ENCODE data around the gene SMIM34.
"Not testable (repeated sequence)": the region's sequence is repeated elsewhere in the genome, so short reads cannot be mapped to it uniquely, and the experiment has no call there.

The SMIM34 gene

GRCh38 chr21:34423805-34424204, at the start of gene SMIM34:
Gene SMIM34 (minus strand): TSS chr21:34423951. CDS start chr21:34423839, 112 bp downstream.
- DNase-seq (ENCODE audit: low spot score): not testable (repeated sequence)

GRCh38 chr21:34467333-34467732, 43.6 kb upstream of the SMIM34 start:
- DNase-seq (ENCODE audit: low spot score): not testable (repeated sequence)

- DNase-seq (ENCODE audit: low spot score): not testable (repeated sequence)
Measured at GRCh38 chr21:34459426-34459825, 35.7 kb upstream of the SMIM34 start.

- DNase-seq (ENCODE audit: low spot score): not testable (repeated sequence)
Measured at GRCh38 chr21:34458266-34458665, 34.5 kb upstream of the SMIM34 start.

- DNase-seq (ENCODE audit: low spot score): not testable (repeated sequence)
Measured at GRCh38 chr21:34456180-34456579, 32.4 kb upstream of the SMIM34 start.

GRCh38 chr21:34455628-34456027, 31.9 kb upstream of the SMIM34 start:
- not testable (repeated sequence) for DNase-seq (ENCODE audit: low spot score)

- not testable (repeated sequence) for DNase-seq (ENCODE audit: low spot score)
Measured at GRCh38 chr21:34447018-34447417, 23.3 kb upstream of the SMIM34 start.

- DNase-seq (ENCODE audit: low spot score): not testable (repeated sequence)
Measured at GRCh38 chr21:34443486-34443885, 19.7 kb upstream of the SMIM34 start.

GRCh38 chr21:34429710-34430109, 6.0 kb upstream of the SMIM34 start:
- DNase-seq (ENCODE audit: low spot score): not testable (repeated sequence)

GRCh38 chr21:34428441-34428840, 4.7 kb upstream of the SMIM34 start:
- not testable (repeated sequence) for DNase-seq (ENCODE audit: low spot score)

GRCh38 chr21:34427339-34427738, 3.6 kb upstream of the SMIM34 start:
- not testable (repeated sequence) for DNase-seq (ENCODE audit: low spot score)

GRCh38 chr21:34417448-34418077, 6.2 kb downstream of the SMIM34 start:
- not testable (repeated sequence) for DNase-seq (ENCODE audit: low spot score)

- not testable (repeated sequence) for DNase-seq (ENCODE audit: low spot score)
Measured at GRCh38 chr21:34407294-34407693, 16.5 kb downstream of the SMIM34 start.

GRCh38 chr21:34406676-34407075, 17.1 kb downstream of the SMIM34 start:
- DNase-seq (ENCODE audit: low spot score): not testable (repeated sequence)

- not testable (repeated sequence) for DNase-seq (ENCODE audit: low spot score)
Measured at GRCh38 chr21:34406102-34406501, 17.6 kb downstream of the SMIM34 start.

GRCh38 chr21:34405686-34406085, 18.1 kb downstream of the SMIM34 start:
- DNase-seq (ENCODE audit: low spot score): not testable (repeated sequence)

GRCh38 chr21:34404742-34405141, 19.0 kb downstream of the SMIM34 start:
- not testable (repeated sequence) for DNase-seq (ENCODE audit: low spot score)

GRCh38 chr21:34400522-34400921, 23.2 kb downstream of the SMIM34 start:
- DNase-seq (ENCODE audit: low spot score): not testable (repeated sequence)

GRCh38 chr21:34383724-34384415, 39.9 kb downstream of the SMIM34 start:
- DNase-seq (ENCODE audit: low spot score): not testable (repeated sequence)

- not testable (repeated sequence) for DNase-seq (ENCODE audit: low spot score)
Measured at GRCh38 chr21:34383138-34383537, 40.6 kb downstream of the SMIM34 start.

- DNase-seq (ENCODE audit: low spot score): not testable (repeated sequence)
Measured at GRCh38 chr21:34375619-34375972, 48.2 kb downstream of the SMIM34 start.

- DNase-seq (ENCODE audit: low spot score): not testable (repeated sequence)
Measured at GRCh38 chr21:34374940-34375618, 48.7 kb downstream of the SMIM34 start, which contains the start of gene SMIM11. Gene SMIM11 (plus strand): TSS chr21:34375507. CDS start chr21:34379505, 3,998 bp downstream.

GRCh38 chr21:34374462-34374861, 49.3 kb downstream of the SMIM34 start:
- DNase-seq (ENCODE audit: low spot score): not testable (repeated sequence)
